ENCODE results near the gene DARS1.

The DARS1 gene

GRCh38 chr2:135985018-135985825 lies at the start of gene DARS1:
DARS1 (minus strand) TSS chr2:135985626; CDS start chr2:135985468, 158 bp downstream.
- DNase-seq: peak; percentile 69 to 74

DNA sequence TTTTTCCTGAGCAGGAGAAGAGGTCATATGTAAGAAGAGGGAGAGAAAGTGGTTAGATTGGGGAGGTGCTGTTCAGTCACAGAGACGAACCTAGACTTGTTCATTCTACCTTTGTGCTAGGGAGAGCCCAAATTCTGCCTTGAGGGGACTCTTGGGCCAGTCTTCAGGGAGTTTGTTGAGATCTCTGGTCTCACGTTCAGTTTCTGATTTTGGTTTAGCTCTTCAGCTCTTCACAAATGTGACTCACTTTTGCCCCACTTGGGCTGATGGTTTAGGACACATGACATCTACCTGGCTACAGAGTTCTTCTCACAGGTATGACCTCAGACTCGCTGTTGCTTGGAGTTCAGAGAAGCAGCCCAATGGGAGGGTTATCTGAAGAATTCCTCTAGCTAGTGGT lies 49.2 kb upstream of the DARS1 start:
- DNase-seq: no peak

DNA sequence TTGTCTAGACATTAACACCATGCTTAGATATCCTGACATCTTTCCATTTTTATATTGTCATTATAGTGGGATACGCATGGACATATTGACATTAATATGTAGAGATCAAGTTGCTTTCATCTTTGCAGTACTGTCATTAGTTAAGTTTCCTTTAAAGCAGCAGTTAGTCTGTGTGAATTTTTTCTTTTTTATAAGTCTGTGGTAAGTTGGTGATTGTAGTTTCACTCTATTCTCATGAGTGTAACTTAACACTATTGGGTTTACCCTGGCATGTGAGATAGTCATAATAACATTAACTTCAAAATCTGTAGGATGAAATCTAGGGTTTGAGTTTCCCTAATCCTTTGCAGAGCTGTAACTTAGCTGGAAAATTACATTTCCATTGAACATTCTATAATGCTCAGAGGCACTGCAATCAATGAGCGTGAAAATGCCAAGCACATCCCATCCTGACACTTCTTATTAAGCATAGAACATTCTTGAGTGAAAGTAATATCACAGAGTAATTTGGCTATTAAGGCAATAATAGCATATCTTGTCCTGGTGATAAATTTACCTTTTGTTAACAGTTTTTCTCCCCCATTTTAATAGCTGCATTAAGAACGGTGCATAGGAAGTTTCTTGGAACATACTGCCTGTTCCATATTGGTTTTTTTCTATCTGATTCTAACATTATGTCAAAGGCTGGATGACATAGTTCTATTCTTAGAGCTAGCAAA lies 47.5 kb upstream of the DARS1 start:
- no peak for DNase-seq

GRCh38 chr2:136032192-136032591 lies 46.8 kb upstream of the DARS1 start:
- no peak for DNase-seq

DNA sequence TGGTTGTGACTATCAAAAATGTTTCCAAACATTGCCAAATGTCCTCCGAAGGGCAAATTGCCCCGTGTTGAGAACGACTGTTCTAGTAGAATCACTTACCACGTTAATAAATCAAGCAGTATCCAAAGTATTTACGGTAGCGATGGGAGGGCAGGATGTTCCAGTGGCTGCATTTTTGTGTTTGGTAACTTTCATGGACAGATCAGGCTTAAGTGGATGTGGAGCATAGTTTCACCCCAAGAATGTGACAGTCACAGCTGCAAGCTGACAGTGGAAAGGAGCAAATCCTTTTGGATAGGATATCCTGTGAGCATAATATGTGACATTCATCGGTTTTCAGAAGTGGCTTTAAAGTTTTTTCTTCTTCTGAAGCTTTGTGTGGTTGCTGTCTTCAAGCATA lies 46.3 kb upstream of the DARS1 start:
- no peak for DNase-seq

GRCh38 chr2:136030406-136030805 lies 45.0 kb upstream of the DARS1 start:
- no peak for DNase-seq

GRCh38 chr2:136029149-136029548 lies 43.7 kb upstream of the DARS1 start:
- DNase-seq: no peak

DNA sequence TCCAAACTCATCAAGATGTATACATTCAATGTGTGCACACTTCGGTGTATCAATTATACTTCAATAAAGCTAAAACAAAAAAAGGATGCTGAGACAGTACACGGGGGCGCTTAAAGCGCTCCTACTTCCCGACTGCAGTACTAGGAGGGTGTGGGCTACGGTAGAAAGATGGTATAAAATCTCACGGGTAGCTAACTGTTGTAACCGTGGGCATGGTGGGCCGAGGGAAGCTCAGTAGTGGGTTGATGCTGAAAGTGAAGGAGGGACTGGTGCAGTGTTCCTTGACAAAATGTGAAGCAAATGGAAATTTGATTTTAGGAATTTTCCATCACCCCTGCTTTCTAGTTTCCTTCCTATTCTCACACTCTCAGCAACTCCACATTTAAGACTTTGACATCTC lies 42.6 kb upstream of the DARS1 start:
- DNase-seq: no peak

DNA sequence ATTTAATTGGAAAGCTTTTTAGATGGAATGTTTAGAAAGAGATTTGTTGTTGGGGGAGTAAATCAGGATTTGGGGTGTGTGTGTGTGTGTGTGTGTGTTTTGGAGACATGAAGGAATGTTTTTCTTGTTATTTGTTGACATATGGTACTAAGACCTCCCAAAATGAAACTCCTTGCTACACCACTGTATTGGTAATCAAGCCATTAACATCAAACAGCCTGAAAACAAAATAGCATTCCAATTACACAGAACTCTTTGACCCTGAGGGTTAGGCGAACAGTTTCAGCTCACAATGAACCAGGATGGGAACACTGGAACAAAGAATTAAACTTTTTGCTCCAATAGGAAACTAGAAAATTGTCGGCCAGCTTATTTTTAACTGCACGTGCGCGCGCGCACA lies 41.7 kb upstream of the DARS1 start:
- DNase-seq: no peak

DNA sequence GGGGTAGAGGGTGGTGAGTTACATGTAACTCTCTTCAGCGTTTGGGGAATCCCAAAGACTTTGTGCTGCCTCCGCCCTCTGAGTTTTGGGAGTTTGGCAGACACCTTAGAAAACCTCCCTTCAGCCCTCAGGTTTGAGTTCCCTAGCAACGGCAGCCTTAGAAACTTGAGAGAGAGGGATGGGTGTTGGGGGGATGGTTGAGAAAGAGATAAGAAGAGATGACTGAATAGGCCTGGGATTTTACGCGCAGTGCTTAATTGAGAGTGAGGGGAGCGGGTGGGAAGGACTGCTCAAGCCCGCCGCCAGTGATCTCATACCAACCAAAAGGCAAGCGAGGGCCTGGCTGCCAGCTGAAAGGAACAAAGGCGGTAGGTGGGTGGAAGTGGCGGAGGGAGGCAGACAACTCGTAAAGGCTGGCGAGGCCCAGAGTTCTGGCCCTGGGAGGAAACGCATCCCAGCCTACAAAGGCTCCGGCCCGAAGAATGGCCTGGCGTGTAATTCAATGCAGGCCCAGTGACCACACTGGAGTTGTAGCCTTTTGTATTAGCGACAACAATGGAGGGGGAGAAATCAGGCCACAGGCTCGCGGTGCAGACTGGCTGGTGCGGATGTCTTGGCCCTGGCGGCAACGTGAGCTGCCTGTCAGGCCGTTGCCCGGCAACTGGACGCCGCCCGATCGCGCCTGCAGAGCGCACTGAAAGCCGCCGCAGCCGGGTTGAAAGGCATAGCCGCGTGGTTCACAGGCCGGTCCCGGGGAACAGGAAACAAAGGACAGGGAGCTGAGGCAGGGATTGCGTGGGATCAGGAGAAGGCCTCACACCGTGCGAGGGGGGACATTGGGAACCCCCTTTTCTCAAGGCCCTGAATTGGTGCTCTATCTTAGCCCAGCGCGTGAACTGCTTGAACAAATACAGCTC lies 39.9 kb upstream of the DARS1 start:
- peak; percentile 11 to 15 for DNase-seq

DNA sequence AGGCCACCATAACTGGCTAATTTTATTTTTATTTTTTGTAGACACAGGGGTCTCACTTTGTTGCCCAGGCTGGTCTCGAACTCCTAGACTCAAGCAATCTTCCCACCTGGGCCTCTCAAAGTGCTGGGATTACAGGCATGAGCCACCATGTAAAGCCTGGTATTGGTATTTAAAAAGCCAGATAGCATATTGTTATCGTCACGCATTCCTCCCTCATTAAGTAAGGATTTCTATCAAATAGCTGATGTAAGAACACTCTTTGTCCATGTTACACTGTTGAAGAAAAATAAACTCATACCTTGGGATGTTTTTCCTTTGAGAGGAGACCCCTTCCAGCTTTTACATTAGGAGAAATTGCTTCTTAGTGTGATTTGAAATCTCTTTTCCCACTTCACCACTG lies 39.2 kb upstream of the DARS1 start:
- DNase-seq: no peak

DNA sequence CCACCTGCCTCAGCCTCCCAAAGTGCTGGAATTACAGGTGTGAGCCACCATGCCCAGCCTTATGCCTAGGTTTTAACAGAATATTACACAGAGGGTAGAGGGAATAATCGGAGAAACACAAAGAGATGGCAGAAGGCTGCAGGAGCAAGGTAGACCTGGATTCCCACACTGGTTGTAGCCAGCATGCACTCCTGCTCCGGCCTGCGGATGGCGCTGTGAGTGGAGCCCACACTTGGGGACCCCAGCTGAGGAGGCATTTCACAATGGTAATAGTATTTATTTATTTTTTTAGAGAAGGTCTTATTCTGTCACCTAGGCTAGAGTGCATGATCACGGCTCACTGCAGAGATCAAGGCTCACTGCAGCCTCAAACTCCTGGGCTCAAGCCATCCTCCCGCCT lies 38.8 kb upstream of the DARS1 start:
- DNase-seq: no peak

DNA sequence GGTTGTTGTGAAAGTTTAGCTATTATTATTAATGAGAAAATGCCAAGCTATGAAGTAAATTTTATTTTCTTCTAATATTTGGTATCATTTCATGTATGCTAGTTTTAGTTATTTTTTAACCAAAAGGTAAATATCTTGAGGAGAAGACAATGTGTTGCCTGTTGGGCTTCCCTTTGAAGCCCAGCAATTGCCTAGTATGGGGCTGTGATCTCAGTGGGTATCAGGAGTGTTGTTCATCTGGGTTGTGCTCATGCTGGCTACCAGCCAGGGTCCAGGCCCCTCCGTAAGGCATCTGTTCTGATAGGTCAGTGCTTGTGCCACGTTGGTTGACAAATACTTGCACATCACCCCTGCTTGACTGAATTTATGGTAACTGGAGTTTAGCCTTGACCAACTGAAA lies 38.0 kb upstream of the DARS1 start:
- DNase-seq: no peak

DNA sequence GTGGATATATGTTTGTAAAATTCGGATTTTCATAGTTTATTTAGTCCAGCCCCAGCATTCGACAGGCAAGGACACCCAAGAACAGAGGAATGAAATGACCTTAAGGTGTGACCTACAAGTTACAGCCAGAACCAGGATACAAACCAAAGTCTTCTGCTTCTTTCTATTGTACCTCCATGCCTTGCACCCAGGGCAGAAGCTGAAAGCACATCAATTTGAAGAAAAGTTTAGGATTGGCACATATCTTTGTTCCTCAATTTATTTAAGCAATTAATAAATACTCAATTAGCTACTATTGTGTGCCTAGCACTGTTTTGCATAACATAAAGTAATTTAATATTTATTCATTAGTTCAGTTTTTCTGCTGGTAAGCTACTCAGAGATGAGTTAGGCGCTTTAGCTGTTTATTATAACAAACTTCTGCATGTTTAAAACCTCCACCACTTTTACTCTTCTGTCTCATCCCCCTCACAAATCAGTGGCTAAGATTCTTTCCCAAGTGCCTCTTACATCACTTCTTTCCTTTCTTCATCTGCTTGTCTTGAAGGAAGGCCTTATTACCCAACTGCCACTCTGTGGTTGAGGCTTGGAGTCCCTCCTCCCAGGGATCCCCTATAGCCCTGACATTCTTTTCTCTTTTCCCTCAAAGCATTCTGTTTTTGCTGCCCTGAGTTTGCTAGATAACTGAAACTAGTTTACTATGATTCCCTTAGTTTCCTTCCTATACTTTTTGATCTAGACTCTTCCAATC lies 37.1 kb upstream of the DARS1 start:
- DNase-seq: no peak

- no peak for DNase-seq
These were observed 36.5 kb upstream of the DARS1 start for GRCh38 chr2:136021976-136022375.

- no peak for DNase-seq
These were observed 36.0 kb upstream of the DARS1 start for GRCh38 chr2:136021406-136021805.

- DNase-seq: no peak
These were observed 35.4 kb upstream of the DARS1 start for GRCh38 chr2:136020831-136021230.

GRCh38 chr2:136019825-136020224 lies 34.4 kb upstream of the DARS1 start:
- DNase-seq: no peak

DNA sequence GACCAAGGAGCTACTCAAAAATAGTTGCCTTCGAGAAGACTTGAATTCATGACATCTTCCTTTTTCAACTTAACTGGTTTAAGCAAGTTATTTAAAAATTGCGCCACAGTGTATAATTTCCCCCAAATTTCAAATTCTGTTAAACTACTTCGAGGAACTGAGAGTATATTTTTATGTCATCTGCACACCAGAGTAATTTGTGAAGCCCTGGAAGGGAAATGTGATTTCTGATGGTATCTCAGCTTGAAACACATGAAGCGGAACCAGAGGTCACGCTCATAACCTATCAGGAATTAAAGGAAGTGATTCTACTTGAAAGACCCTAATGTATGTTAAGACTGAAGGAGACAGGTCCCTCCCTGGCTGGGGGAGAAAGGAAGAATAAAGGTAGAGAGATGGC lies 33.9 kb upstream of the DARS1 start:
- DNase-seq: no peak

DNA sequence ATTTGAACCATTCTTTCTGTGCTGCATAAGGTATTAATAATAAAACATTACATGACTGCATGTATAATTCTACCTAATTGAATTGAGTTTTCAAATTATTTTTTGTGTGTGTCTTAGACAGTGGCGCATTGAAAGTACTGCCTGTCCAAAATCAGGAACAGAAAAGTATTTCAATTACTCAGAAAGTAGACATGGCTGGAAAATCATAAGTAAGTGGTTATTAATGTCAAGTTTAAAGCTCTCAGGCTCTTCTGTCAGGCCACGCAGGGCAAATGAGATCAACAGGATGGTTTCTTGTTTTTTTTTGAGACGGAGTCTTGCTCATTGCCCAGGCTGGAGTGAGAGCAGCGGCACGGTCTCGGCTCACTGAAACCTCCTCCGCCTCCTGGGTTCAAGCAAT lies 32.4 kb upstream of the DARS1 start:
- DNase-seq: no peak

GRCh38 chr2:136016836-136017235 lies 31.4 kb upstream of the DARS1 start:
- DNase-seq: no peak

- DNase-seq: no peak
These were observed 31.0 kb upstream of the DARS1 start for GRCh38 chr2:136016427-136016826.

DNA sequence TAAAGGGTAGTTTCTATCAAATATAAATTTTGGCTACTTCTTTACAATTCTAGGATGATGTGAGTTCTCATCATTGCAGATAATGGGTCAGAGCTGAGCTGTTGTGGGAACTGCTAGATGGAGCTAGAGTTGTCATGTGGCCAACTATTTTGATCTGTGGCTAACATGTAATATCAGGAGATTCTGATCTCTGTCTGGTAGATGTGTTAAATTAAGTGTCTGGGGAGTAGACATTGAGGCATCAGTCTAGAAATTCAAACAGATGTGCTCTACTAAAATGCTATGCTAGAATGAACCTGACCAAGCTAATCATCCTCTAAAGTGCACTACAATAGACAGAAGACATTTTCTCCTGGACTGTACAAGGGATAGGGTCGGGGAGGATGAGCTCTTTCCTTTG lies 30.3 kb upstream of the DARS1 start:
- DNase-seq: no peak
